Loucy (cell line): Measurements from ENCODE around the gene WT1.

Source experiments
- H2AFZ ChIP-seq: fragments of 200-600 bp; sonication (generic); 2 replicates; pipeline ENCODE4 v1.6.0; 2016; ENCODE audit warnings: antibody characterized with exemption, mild to moderate bottlenecking, low read length, moderate library complexity
- H3F3A ChIP-seq: fragments of 200-600 bp; 2 replicates; pipeline ENCODE4 v1.6.0; 2016; ENCODE audit warnings: antibody characterized with exemption, low read depth, mild to moderate bottlenecking
- H3K27me3 ChIP-seq: fragments of 200-600 bp; sonication (generic); 2 replicates; pipeline ENCODE4 v1.6.1; 2014; ENCODE audit warnings: low read length, mild to moderate bottlenecking; ENCODE audit not compliant: insufficient read depth, poor library complexity, severe bottlenecking
- H3K36me3 ChIP-seq: fragments of 200-600 bp; sonication (generic); 2 replicates; pipeline ENCODE4 v1.6.1; 2016; ENCODE audit warnings: low read length; ENCODE audit not compliant: insufficient read depth
- H3K4me1 ChIP-seq: fragments of 200-600 bp; sonication (generic); 2 replicates; pipeline ENCODE4 v1.5.1; 2014; ENCODE audit warnings: low read length, mild to moderate bottlenecking; ENCODE audit not compliant: insufficient read depth, poor library complexity, severe bottlenecking
- H3K4me2 ChIP-seq: fragments of 200-600 bp; sonication (generic); 2 replicates; pipeline ENCODE4 v1.6.0; 2014; ENCODE audit warnings: antibody characterized with exemption, low read length, low read depth, mild to moderate bottlenecking; ENCODE audit not compliant: poor library complexity, severe bottlenecking
- H3K4me3 ChIP-seq: fragments of 200-600 bp; sonication (generic); 2 replicates; pipeline ENCODE4 v1.5.1; 2014; ENCODE audit warnings: low read length, mild to moderate bottlenecking, mixed read lengths; ENCODE audit not compliant: poor library complexity, severe bottlenecking
- H3K79me2 ChIP-seq: fragments of 200-600 bp; sonication (generic); 2 replicates; pipeline ENCODE4 v1.6.1; 2014; ENCODE audit warnings: low read length; ENCODE audit not compliant: insufficient read depth
- H3K9ac ChIP-seq: fragments of 200-600 bp; sonication (generic); 2 replicates; pipeline ENCODE4 v1.6.0; 2014; ENCODE audit warnings: mild to moderate bottlenecking, low read depth, low read length, moderate library complexity; ENCODE audit not compliant: poor library complexity, severe bottlenecking
- H3K9me2 ChIP-seq: fragments of 200-600 bp; sonication (generic); replicated peaks from 2 replicates; pipeline ENCODE4 v1.6.1; 2016; ENCODE audit warnings: low read depth, low read length, mixed read lengths
- H3K9me3 ChIP-seq: fragments of 200-600 bp; sonication (generic); 2 replicates; pipeline ENCODE4 v1.6.1; 2014; ENCODE audit warnings: mild to moderate bottlenecking, antibody characterized with exemption, low read length, low read depth; ENCODE audit not compliant: insufficient read depth
- H4K20me1 ChIP-seq: fragments of 200-600 bp; sonication (generic); 2 replicates; pipeline ENCODE4 v1.6.0; 2014; ENCODE audit warnings: antibody characterized with exemption, low read length, mild to moderate bottlenecking; ENCODE audit not compliant: insufficient read depth, poor library complexity, severe bottlenecking
- CTCF ChIP-seq: fragments of 200-600 bp; sonication (generic); conservative IDR thresholded peaks from 2 replicates; pipeline ENCODE4 v1.5.1; 2014; ENCODE audit warnings: mild to moderate bottlenecking, antibody characterized with exemption, low read length
- EZH2phosphoT487 ChIP-seq: fragments of 200-600 bp; IDR thresholded peaks from 2 replicates; pipeline ENCODE4 v1.6.1; 2018; ENCODE audit warnings: antibody characterized with exemption, mild to moderate bottlenecking, moderate library complexity, borderline replicate concordance

The WT1 gene

GRCh38 chr11:32435511-32435941 is at the start of gene WT1:
TSS of gene WT1 (minus strand) at chr11:32435539.
- Histone ChIP-seq H3K9ac (no peak within 1 kb of the TSS), H3K79me2 (no peaks in the 10 kb centered on the region), H3K4me2 (no peak within 1 kb of the TSS), H4K20me1 (no peaks in the 10 kb centered on the region), H2AFZ (no peak within 1 kb of the TSS), H3K9me3 (no peaks in the 10 kb centered on the region), H3K4me3 (no peak within 1 kb of the TSS), H3K9me2 (no peaks in the 10 kb centered on the region), H3K27me3 (no peaks in the 10 kb centered on the region), H3K36me3 (no peaks in the 10 kb centered on the region), H3F3A (no peaks in the 10 kb centered on the region), H3K4me1 (no peaks in the 10 kb centered on the region)
- no peak for TF ChIP-seq CTCF
- no peak for TF ChIP-seq EZH2phosphoT487

- Histone ChIP-seq H3K4me1 (peaks cover 7% of the 10 kb centered on the region), H3F3A (no peaks in the 10 kb centered on the region), H3K27me3 (no peaks in the 10 kb centered on the region), H3K9me3 (no peaks in the 10 kb centered on the region), H3K36me3 (no peaks in the 10 kb centered on the region), H3K9me2 (no peaks in the 10 kb centered on the region), H4K20me1 (no peaks in the 10 kb centered on the region), H2AFZ (peak overlapping the region; percentile 7; the same call in 1 of the 2 replicates), H3K9ac (no peak overlapping the region), H3K4me3 (no peak overlapping the region), H3K4me2 (no peak overlapping the region), H3K79me2 (no peaks in the 10 kb centered on the region)
- TF ChIP-seq EZH2phosphoT487 (no peak), CTCF (no peak)
Observed at GRCh38 chr11:32479291-32479690, 44.0 kb upstream of the WT1 start.

GRCh38 chr11:32478277-32478731 is 43.0 kb upstream of the WT1 start:
- H3K4me3 ChIP-seq: no peak overlapping the region
- TF ChIP-seq CTCF (no peak), EZH2phosphoT487 (no peak)
- H4K20me1 ChIP-seq: no peaks in the 10 kb centered on the region
- H2AFZ ChIP-seq: peak overlapping the region; percentile 21; the same call in 1 of the 2 replicates
- H3K36me3 ChIP-seq: no peaks in the 10 kb centered on the region
- H3K27me3 ChIP-seq: no peaks in the 10 kb centered on the region
- H3K4me1 ChIP-seq: peaks cover 7% of the 10 kb centered on the region
- H3K9me3 ChIP-seq: no peaks in the 10 kb centered on the region
- no peaks in the 10 kb centered on the region for H3F3A ChIP-seq
- no peak overlapping the region for H3K9ac ChIP-seq
- H3K79me2 ChIP-seq: no peaks in the 10 kb centered on the region
- no peaks in the 10 kb centered on the region for H3K9me2 ChIP-seq
- no peak overlapping the region for H3K4me2 ChIP-seq
